ENCODE measurements around the gene ARL8A.

Gene ARL8A

DNA sequence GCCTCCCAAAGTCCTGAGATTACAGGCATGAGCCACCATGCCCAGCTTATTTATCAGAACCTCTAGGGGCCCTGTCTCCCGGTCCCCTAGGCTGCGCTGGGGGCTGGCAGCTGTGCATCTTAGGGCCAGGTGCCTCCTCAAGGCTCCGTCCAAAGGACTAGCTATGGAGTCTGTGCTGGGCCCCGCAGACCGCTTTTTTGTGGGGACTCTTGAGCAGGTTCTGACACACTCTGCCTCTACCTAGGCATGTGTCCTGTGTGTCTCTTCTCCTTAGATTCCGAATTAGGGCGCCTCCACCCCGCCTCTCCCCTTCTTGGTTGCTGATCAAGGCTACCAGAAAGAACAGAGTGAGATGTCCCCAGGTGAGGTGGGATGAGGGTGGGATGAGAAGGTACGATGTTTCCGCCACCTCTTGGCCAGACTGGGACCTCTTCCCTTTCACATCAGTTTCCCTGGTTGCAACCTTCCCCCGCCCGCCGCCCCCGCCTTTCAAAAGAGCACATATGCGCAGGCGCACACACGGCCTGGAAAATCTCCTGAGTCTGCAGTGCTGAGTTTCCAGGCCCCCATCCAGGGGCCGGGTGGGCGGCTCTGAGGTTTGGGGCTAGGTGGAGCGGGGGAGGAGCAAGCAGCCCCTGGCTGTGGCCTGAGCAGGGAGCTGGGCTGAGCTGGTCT is 20.9 kb upstream of the ARL8A start:
- Histone ChIP-seq H3K9me3 (ENCODE audit: insufficient read depth, low read depth, low read length) (no peaks in the 10 kb centered on the region), H3K9me2 (replicated peaks; ENCODE audit: low read depth, low read length) (no peaks in the 10 kb centered on the region), H3K9ac (ENCODE audit: low read depth, low read length, poor library complexity, severe bottlenecking) (peak overlapping the region; percentile 100), H2AFZ (ENCODE audit: low read length) (no peak overlapping the region), H4K20me1 (ENCODE audit: insufficient read depth, low read length, poor library complexity, severe bottlenecking) (no peaks in the 10 kb centered on the region), H3K36me3 (ENCODE audit: insufficient read depth, low read length) (no peaks in the 10 kb centered on the region), H3K4me2 (ENCODE audit: low read depth, low read length, poor library complexity, severe bottlenecking) (peak overlapping the region; percentile 96), H3K4me1 (ENCODE audit: insufficient read depth, low read length, poor library complexity, severe bottlenecking) (peaks cover 63% of the 10 kb centered on the region), H3K79me2 (ENCODE audit: insufficient read depth, low read length) (peaks cover 45% of the 10 kb centered on the region), H3F3A (ENCODE audit: low read depth) (peaks cover 2% of the 10 kb centered on the region; the same call in 1 of the 2 replicates), H3K27me3 (ENCODE audit: insufficient read depth, low read length, poor library complexity, severe bottlenecking) (no peaks in the 10 kb centered on the region), H3K4me3 (ENCODE audit: low read length, poor library complexity, severe bottlenecking) (peak overlapping the region; percentile 61)
- no peak for TF ChIP-seq EZH2phosphoT487 (IDR thresholded peaks at IDR 0.05; ENCODE audit: borderline replicate concordance)
- TF ChIP-seq CTCF (conservative IDR thresholded peaks at IDR 0.05; ENCODE audit: low read length): no peak

DNA sequence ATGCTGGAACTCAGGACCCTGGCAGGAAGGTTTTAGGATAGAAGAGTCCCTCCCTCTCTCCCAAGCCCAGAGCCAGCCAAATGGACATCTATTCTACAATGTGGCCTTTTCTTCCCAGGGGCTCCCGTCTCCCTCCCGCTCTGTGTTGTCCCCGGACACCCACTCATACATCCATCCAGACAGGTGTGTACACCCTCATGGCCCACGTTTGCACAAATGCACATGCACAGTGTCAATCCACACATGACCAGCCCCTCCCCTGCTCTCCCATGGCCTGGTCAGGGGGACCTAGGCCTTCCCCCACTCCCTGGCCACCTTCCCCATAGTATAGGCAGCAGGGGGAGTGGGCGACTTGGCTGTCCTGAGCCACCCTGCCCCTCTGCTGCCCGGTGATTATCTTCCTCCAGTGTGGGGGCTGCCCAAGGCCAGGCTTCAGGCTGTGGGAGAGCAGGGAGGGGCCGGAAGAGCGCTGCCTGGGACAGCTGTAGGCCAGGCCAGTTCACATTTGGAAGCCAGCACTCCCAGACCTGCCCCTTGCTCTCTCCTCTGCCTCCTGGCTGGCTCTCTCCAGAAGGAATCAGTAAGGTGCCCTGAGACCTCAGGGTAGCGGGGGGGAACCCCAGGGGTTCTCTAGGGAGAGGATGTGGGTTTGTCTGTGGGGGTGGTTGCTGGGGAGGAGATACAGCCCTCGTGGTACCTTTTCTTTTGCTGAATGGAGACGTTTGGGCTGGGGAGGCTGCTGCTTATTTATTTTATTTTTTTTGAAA is 19.9 kb upstream of the ARL8A start:
- TF ChIP-seq EZH2phosphoT487 (IDR thresholded peaks at IDR 0.05; ENCODE audit: borderline replicate concordance): no peak
- no peak for TF ChIP-seq CTCF (conservative IDR thresholded peaks at IDR 0.05; ENCODE audit: low read length)
- H3K9ac ChIP-seq (ENCODE audit: low read depth, low read length, poor library complexity, severe bottlenecking): peak overlapping the region; percentile 100
- no peak overlapping the region for H2AFZ ChIP-seq (ENCODE audit: low read length)
- peaks cover 6% of the 10 kb centered on the region for H3F3A ChIP-seq (ENCODE audit: low read depth)
- peak overlapping the region; percentile 61 for H3K4me3 ChIP-seq (ENCODE audit: low read length, poor library complexity, severe bottlenecking)
- peaks cover 54% of the 10 kb centered on the region for H3K79me2 ChIP-seq (ENCODE audit: insufficient read depth, low read length)
- no peaks in the 10 kb centered on the region for H4K20me1 ChIP-seq (ENCODE audit: insufficient read depth, low read length, poor library complexity, severe bottlenecking)
- H3K36me3 ChIP-seq (ENCODE audit: insufficient read depth, low read length): no peaks in the 10 kb centered on the region
- no peaks in the 10 kb centered on the region for H3K27me3 ChIP-seq (ENCODE audit: insufficient read depth, low read length, poor library complexity, severe bottlenecking)
- no peaks in the 10 kb centered on the region for H3K9me3 ChIP-seq (ENCODE audit: insufficient read depth, low read depth, low read length)
- H3K4me1 ChIP-seq (ENCODE audit: insufficient read depth, low read length, poor library complexity, severe bottlenecking): peaks cover 63% of the 10 kb centered on the region
- no peaks in the 10 kb centered on the region for H3K9me2 ChIP-seq (replicated peaks; ENCODE audit: low read depth, low read length)
- peak overlapping the region; percentile 96 for H3K4me2 ChIP-seq (ENCODE audit: low read depth, low read length, poor library complexity, severe bottlenecking)

- Histone ChIP-seq H2AFZ (ENCODE audit: low read length) (no peak overlapping the region), H3K79me2 (ENCODE audit: insufficient read depth, low read length) (peaks cover 63% of the 10 kb centered on the region), H3K4me2 (ENCODE audit: low read depth, low read length, poor library complexity, severe bottlenecking) (peak overlapping the region; percentile 96), H3K27me3 (ENCODE audit: insufficient read depth, low read length, poor library complexity, severe bottlenecking) (no peaks in the 10 kb centered on the region), H3K9ac (ENCODE audit: low read depth, low read length, poor library complexity, severe bottlenecking) (peak overlapping the region; percentile 100), H3K36me3 (ENCODE audit: insufficient read depth, low read length) (no peaks in the 10 kb centered on the region), H3K4me1 (ENCODE audit: insufficient read depth, low read length, poor library complexity, severe bottlenecking) (peaks cover 68% of the 10 kb centered on the region), H3K9me2 (replicated peaks; ENCODE audit: low read depth, low read length) (no peaks in the 10 kb centered on the region), H3K9me3 (ENCODE audit: insufficient read depth, low read depth, low read length) (no peaks in the 10 kb centered on the region), H3K4me3 (ENCODE audit: low read length, poor library complexity, severe bottlenecking) (peak overlapping the region; percentile 98), H4K20me1 (ENCODE audit: insufficient read depth, low read length, poor library complexity, severe bottlenecking) (peaks cover 5% of the 10 kb centered on the region), H3F3A (ENCODE audit: low read depth) (peaks cover 6% of the 10 kb centered on the region)
- TF ChIP-seq EZH2phosphoT487 (IDR thresholded peaks at IDR 0.05; ENCODE audit: borderline replicate concordance): no peak
- no peak for TF ChIP-seq CTCF (conservative IDR thresholded peaks at IDR 0.05; ENCODE audit: low read length)
These were observed 19.0 kb upstream of the ARL8A start for GRCh38 chr1:202163281-202164270.

All from Loucy (cell line).